ENCODE data around the gene DZIP1. TPM values are rescaled to one million over a fixed set of nuclear protein-coding genes. Genes with fewer than 3 reads are reported as not detected.

DZIP1 gene
- total RNA-seq, 1 experiment from 2014 or later, result 31.0 TPM

DNA sequence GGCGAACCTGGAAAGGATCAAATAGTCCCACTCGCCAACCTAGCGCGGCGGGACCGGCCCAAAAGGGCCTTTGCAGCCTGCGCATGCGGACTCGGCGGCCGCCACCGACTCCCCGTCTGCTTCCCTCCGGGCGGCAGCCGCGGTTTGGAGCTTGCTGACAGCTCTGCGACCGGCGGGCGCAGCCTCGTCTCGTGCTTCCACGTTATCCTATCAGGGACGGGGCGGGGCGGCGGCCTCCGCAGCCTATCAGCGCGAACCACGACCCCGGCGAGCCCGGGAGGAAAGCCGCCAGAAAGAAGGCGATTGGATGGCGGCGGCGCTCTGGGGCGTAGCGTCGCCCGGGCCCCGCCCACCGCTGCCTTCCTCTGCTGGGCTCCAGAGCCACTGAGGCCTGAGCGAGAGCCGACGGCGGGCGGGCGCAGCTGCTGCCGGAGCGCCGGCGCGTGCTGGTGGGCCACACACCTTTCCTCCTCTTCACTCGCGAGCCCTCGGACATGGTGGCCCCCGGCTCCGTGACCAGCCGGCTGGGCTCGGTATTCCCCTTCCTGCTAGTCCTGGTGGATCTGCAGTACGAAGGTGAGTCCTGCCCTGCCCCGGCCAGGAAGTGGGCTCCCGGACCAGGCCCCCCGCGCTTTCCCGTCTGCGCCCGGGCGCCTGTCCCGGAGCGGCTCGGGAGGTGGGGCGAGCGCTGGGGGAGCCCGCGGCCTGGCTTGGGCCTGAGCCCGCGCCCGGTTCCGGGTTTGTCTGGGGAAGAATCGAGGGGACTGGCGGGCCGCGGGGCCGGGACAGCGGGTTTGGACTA lies 32.5 kb upstream of the DZIP1 start, which contains the start of gene DNAJC3 (continued):
- peak; percentile 76 for TF ChIP-seq NFYB (CRISPR knock-in tag; conservative IDR thresholded peaks at IDR 0.05; ENCODE audit: low read depth)
- TF ChIP-seq ZNF138 (CRISPR knock-in tag; conservative IDR thresholded peaks at IDR 0.05), result peak; percentile 89; the same call in 1 of the 2 replicates
- TF ChIP-seq, protein P1, sequence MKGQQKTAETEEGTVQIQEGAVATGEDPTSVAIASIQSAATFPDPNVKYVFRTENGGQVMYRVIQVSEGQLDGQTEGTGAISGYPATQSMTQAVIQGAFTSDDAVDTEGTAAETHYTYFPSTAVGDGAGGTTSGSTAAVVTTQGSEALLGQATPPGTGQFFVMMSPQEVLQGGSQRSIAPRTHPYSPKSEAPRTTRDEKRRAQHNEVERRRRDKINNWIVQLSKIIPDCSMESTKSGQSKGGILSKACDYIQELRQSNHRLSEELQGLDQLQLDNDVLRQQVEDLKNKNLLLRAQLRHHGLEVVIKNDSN (CRISPR knock-in tag; IDR thresholded peaks at IDR 0.05), result peak; percentile 73
- TF ChIP-seq, protein P2, sequence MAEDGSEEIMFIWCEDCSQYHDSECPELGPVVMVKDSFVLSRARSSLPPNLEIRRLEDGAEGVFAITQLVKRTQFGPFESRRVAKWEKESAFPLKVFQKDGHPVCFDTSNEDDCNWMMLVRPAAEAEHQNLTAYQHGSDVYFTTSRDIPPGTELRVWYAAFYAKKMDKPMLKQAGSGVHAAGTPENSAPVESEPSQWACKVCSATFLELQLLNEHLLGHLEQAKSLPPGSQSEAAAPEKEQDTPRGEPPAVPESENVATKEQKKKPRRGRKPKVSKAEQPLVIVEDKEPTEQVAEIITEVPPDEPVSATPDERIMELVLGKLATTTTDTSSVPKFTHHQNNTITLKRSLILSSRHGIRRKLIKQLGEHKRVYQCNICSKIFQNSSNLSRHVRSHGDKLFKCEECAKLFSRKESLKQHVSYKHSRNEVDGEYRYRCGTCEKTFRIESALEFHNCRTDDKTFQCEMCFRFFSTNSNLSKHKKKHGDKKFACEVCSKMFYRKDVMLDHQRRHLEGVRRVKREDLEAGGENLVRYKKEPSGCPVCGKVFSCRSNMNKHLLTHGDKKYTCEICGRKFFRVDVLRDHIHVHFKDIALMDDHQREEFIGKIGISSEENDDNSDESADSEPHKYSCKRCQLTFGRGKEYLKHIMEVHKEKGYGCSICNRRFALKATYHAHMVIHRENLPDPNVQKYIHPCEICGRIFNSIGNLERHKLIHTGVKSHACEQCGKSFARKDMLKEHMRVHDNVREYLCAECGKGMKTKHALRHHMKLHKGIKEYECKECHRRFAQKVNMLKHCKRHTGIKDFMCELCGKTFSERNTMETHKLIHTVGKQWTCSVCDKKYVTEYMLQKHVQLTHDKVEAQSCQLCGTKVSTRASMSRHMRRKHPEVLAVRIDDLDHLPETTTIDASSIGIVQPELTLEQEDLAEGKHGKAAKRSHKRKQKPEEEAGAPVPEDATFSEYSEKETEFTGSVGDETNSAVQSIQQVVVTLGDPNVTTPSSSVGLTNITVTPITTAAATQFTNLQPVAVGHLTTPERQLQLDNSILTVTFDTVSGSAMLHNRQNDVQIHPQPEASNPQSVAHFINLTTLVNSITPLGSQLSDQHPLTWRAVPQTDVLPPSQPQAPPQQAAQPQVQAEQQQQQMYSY (CRISPR knock-in tag; IDR thresholded peaks at IDR 0.05), result peak; percentile 69; the same call in 1 of the 2 replicates
- TF ChIP-seq, protein P3, sequence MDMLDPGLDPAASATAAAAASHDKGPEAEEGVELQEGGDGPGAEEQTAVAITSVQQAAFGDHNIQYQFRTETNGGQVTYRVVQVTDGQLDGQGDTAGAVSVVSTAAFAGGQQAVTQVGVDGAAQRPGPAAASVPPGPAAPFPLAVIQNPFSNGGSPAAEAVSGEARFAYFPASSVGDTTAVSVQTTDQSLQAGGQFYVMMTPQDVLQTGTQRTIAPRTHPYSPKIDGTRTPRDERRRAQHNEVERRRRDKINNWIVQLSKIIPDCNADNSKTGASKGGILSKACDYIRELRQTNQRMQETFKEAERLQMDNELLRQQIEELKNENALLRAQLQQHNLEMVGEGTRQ (CRISPR knock-in tag; IDR thresholded peaks at IDR 0.05), result peak; percentile 64
- TF ChIP-seq, protein P4, sequence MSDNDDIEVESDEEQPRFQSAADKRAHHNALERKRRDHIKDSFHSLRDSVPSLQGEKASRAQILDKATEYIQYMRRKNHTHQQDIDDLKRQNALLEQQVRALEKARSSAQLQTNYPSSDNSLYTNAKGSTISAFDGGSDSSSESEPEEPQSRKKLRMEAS (CRISPR knock-in tag; IDR thresholded peaks at IDR 0.05), result peak; percentile 96
- TF ChIP-seq ESRRA (CRISPR knock-in tag; IDR thresholded peaks at IDR 0.05; ENCODE audit: borderline replicate concordance), result peak; percentile 72; the same call in 1 of the 2 replicates
- TF ChIP-seq, protein P5, sequence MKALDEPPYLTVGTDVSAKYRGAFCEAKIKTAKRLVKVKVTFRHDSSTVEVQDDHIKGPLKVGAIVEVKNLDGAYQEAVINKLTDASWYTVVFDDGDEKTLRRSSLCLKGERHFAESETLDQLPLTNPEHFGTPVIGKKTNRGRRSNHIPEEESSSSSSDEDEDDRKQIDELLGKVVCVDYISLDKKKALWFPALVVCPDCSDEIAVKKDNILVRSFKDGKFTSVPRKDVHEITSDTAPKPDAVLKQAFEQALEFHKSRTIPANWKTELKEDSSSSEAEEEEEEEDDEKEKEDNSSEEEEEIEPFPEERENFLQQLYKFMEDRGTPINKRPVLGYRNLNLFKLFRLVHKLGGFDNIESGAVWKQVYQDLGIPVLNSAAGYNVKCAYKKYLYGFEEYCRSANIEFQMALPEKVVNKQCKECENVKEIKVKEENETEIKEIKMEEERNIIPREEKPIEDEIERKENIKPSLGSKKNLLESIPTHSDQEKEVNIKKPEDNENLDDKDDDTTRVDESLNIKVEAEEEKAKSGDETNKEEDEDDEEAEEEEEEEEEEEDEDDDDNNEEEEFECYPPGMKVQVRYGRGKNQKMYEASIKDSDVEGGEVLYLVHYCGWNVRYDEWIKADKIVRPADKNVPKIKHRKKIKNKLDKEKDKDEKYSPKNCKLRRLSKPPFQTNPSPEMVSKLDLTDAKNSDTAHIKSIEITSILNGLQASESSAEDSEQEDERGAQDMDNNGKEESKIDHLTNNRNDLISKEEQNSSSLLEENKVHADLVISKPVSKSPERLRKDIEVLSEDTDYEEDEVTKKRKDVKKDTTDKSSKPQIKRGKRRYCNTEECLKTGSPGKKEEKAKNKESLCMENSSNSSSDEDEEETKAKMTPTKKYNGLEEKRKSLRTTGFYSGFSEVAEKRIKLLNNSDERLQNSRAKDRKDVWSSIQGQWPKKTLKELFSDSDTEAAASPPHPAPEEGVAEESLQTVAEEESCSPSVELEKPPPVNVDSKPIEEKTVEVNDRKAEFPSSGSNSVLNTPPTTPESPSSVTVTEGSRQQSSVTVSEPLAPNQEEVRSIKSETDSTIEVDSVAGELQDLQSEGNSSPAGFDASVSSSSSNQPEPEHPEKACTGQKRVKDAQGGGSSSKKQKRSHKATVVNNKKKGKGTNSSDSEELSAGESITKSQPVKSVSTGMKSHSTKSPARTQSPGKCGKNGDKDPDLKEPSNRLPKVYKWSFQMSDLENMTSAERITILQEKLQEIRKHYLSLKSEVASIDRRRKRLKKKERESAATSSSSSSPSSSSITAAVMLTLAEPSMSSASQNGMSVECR (CRISPR knock-in tag; IDR thresholded peaks at IDR 0.05; ENCODE audit: borderline replicate concordance), result peak; percentile 92
- TF ChIP-seq, protein P6, sequence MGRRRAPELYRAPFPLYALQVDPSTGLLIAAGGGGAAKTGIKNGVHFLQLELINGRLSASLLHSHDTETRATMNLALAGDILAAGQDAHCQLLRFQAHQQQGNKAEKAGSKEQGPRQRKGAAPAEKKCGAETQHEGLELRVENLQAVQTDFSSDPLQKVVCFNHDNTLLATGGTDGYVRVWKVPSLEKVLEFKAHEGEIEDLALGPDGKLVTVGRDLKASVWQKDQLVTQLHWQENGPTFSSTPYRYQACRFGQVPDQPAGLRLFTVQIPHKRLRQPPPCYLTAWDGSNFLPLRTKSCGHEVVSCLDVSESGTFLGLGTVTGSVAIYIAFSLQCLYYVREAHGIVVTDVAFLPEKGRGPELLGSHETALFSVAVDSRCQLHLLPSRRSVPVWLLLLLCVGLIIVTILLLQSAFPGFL (CRISPR knock-in tag; IDR thresholded peaks at IDR 0.05; ENCODE audit: borderline replicate concordance), result no peak
- TF ChIP-seq, protein P7, sequence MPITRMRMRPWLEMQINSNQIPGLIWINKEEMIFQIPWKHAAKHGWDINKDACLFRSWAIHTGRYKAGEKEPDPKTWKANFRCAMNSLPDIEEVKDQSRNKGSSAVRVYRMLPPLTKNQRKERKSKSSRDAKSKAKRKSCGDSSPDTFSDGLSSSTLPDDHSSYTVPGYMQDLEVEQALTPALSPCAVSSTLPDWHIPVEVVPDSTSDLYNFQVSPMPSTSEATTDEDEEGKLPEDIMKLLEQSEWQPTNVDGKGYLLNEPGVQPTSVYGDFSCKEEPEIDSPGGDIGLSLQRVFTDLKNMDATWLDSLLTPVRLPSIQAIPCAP (CRISPR knock-in tag; IDR thresholded peaks at IDR 0.05), result peak; percentile 58; the same call in 1 of the 2 replicates
- peak; percentile 19 for TF ChIP-seq TEAD1 (CRISPR knock-in tag; IDR thresholded peaks at IDR 0.05)
- peak; percentile 42; the same call in 1 of the 2 replicates for TF ChIP-seq ZNF423 (CRISPR knock-in tag; IDR thresholded peaks at IDR 0.05)
- peak; percentile 62; the same call in 1 of the 2 replicates for TF ChIP-seq NFE2L1 (CRISPR knock-in tag; IDR thresholded peaks at IDR 0.05)
- TF ChIP-seq ZNF121 (CRISPR knock-in tag; IDR thresholded peaks at IDR 0.05), result peak; percentile 48; the same call in 1 of the 2 replicates
- peak; percentile 92 for TF ChIP-seq MYBL2 (CRISPR knock-in tag; IDR thresholded peaks at IDR 0.05)
- peak; percentile 0; the same call in 1 of the 2 replicates for TF ChIP-seq ETV6 (CRISPR knock-in tag; IDR thresholded peaks at IDR 0.05)
- no peak for TF ChIP-seq RORB (CRISPR knock-in tag; IDR thresholded peaks at IDR 0.05)
- TF ChIP-seq FOXP1 (CRISPR knock-in tag; IDR thresholded peaks at IDR 0.05; ENCODE audit: borderline replicate concordance), result peak; percentile 94
- 0 out of 2 replicates have a peak, but pooled peaks have one; percentile 26 for TF ChIP-seq KAT7 (CRISPR knock-in tag; IDR thresholded peaks at IDR 0.05; ENCODE audit: borderline replicate concordance)
- no peak for TF ChIP-seq ZNF317 (CRISPR knock-in tag; IDR thresholded peaks at IDR 0.05; ENCODE audit: borderline replicate concordance, low read depth)
- no peak for TF ChIP-seq SMAD4 (CRISPR knock-in tag; IDR thresholded peaks at IDR 0.05)
- peak; percentile 27; the same call in 1 of the 2 replicates for TF ChIP-seq GABPB1 (CRISPR knock-in tag; IDR thresholded peaks at IDR 0.05)
- TF ChIP-seq, protein P8, sequence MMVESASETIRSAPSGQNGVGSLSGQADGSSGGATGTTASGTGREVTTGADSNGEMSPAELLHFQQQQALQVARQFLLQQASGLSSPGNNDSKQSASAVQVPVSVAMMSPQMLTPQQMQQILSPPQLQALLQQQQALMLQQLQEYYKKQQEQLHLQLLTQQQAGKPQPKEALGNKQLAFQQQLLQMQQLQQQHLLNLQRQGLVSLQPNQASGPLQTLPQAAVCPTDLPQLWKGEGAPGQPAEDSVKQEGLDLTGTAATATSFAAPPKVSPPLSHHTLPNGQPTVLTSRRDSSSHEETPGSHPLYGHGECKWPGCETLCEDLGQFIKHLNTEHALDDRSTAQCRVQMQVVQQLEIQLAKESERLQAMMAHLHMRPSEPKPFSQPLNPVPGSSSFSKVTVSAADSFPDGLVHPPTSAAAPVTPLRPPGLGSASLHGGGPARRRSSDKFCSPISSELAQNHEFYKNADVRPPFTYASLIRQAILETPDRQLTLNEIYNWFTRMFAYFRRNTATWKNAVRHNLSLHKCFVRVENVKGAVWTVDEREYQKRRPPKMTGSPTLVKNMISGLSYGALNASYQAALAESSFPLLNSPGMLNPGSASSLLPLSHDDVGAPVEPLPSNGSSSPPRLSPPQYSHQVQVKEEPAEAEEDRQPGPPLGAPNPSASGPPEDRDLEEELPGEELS (CRISPR knock-in tag; IDR thresholded peaks at IDR 0.05), result peak; percentile 72; the same call in 1 of the 2 replicates
- TF ChIP-seq ZNF671 (CRISPR knock-in tag; IDR thresholded peaks at IDR 0.05), result no peak
